ENCODE data around the gene TNK2.

DNA sequence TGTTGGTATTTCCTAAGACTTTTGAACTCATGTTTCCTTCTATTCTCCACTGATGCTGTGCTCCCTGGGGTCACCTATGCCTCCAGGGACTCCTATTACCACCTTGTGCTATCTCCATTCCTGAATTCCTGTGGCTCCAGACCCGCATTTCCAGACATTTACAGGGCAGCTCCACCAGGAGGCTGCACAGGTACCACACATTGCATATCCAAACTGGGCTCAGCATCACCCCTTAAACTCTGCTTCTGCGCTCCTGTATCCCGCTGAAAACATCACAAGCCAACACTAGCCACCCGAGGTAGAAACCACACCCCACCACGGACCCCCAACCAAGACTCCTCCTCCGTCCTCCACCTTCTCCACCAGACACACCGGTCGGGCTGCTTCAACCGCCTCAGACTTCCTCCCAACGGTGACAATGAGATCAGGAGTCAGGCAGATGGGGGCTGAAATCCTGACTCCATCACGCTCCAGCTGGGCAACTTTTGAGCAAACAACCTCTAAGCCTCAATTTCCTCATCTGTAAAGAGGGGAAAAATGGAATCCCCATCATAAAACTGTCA, 10.4 kb downstream of the TNK2 start:
- no peak for TF ChIP-seq CTCF (IDR thresholded peaks at IDR 0.05)
- no peak for TF ChIP-seq POLR2A (IDR thresholded peaks at IDR 0.05)

Data from adrenal gland (tissue), 5 donors.